ENCODE measurements around the gene TNRC6A. TPM values are rescaled to one million over a fixed set of nuclear protein-coding genes. Genes with fewer than 3 reads are reported as not detected.
A peak's percentile ranks its signal among the peaks of the same experiment; 100 is the strongest.

TNRC6A gene
- total and polyA plus RNA-seq, 10 of the 15 experiments (the other 5 are each of a cell fraction or from before 2014, with no cell fraction given) = 4.6 to 41.3 (median 29.7) TPM

GRCh38 chr16:24736758-24737157 lies 7.3 kb downstream of the TNRC6A start:
- RAD21 ChIA-PET (ENCODE audit: unreplicated experiment) = no interaction called here
- no TSS peak for BruUV-seq (replicated peaks)
- SMC1A ChIA-PET (ENCODE audit: uncharacterized antibody, unreplicated experiment) = interaction anchor here (1.0 kb wide), 2 partner anchors 12 to 32 kb away, joined by 3 read pairs; no protein-coding TSS in a partner anchor
- H4K20me1 ChIP-seq (ENCODE audit: control insufficient read depth, insufficient read depth) = no peaks in the 10 kb centered on the region; the same call in 1 of the 2 replicates
- intact Hi-C loops (cut with micrococcal nuclease; ENCODE audit: unreplicated experiment) = no loop called here
- peaks cover 43% of the 10 kb centered on the region for H3K4me1 ChIP-seq (ENCODE audit: control insufficient read depth, insufficient read depth, low read length)
- no peaks in the 10 kb centered on the region for H3K9me3 ChIP-seq (replicated peaks; ENCODE audit: control insufficient read depth, insufficient read depth, low read length)
- H3K4me2 ChIP-seq (ENCODE audit: control insufficient read depth, insufficient read depth) = no peak overlapping the region
- no peak overlapping the region for H3K27ac ChIP-seq (ENCODE audit: control insufficient read depth, insufficient read depth)
- in situ Hi-C loops (cut with MboI) = no loop called here
- FAIRE-seq (no peak), ATAC-seq (no peak), DNase-seq (ENCODE audit: low read depth, low spot score) (no peak)
- peaks cover 2 to 10% of the 10 kb centered on the region in 2 experiments; a peak in 3 of 4 replicates for H3K36me3 ChIP-seq (ENCODE audit: control insufficient read depth in 2 of 2, insufficient read depth in 2 of 2, low read length in 1 of 2)
- no peak overlapping the region for H3K4me3 ChIP-seq
- no peaks in the 10 kb centered on the region for H3K27me3 ChIP-seq (replicated peaks in 1 of 2; ENCODE audit: control insufficient read depth in 2 of 2, insufficient read depth in 2 of 2, low read length in 1 of 2)
- no peak overlapping the region for H3K9ac ChIP-seq (ENCODE audit: control insufficient read depth, insufficient read depth, low read length)
- peaks cover 90% of the 10 kb centered on the region for H3K79me2 ChIP-seq (ENCODE audit: control insufficient read depth, insufficient read depth, low read length)
- CTCF ChIA-PET = interaction anchor here (1.8 kb wide), 1 partner anchor 18 kb away, joined by 4 read pairs; no protein-coding TSS in a partner anchor
- POLR2A ChIA-PET = no interaction called here
- WGBS (ENCODE audit: insufficient coverage, insufficient replicate concordance, low lambda C conversion rate, missing lambda C conversion rate) = 82% methylated on average over 5 of the region's 5 CpGs
- TF ChIP-seq ZSCAN29 (IDR thresholded peaks at IDR 0.05) (no peak), RELA (IDR thresholded peaks at IDR 0.05; ENCODE audit: borderline replicate concordance, partially characterized antibody) (no peak), RAD51 (IDR thresholded peaks at IDR 0.05) (no peak), CREB1 (IDR thresholded peaks at IDR 0.05; ENCODE audit: low read depth) (no peak)
- no peak overlapping the region for H2AFZ ChIP-seq (ENCODE audit: control insufficient read depth, low read depth, low read length)

DNA sequence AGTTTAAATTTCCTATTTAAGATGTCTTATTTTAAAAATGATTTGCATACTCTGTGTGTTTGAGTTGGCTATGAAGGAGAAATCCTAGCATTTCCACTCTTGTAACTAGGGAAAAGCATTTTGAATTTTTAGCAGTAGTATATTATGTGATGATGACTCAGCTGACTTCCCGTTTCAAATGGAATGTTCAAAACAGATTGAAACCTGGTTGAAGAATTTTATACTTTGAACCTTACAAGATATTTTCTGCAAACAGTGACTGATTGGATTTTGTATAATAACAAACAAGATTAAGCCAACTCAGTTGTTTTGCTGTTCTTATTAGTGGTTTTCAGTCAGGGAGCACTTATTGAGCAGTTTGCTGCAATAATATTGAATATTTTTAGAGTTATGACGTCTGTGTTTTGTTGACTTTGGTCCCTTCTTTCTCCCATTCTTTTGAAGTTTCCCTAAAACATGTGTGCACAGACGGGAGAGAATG lies 8.0 kb downstream of the TNRC6A start:
- H4K20me1 ChIP-seq (ENCODE audit: control insufficient read depth, insufficient read depth) = no peaks in the 10 kb centered on the region; the same call in 1 of the 2 replicates
- DNase-seq (ENCODE audit: low read depth, low spot score) (no peak), ATAC-seq (no peak), FAIRE-seq (no peak)
- ChIA-PET SMC1A (ENCODE audit: uncharacterized antibody, unreplicated experiment) (interaction anchor here (1.0 kb wide), 3 partner anchors 10 to 31 kb away, joined by 3 read pairs; no protein-coding TSS in a partner anchor), CTCF (interaction anchor here (0.6 to 1.8 kb wide), 2 partner anchors 17 to 24 kb away, joined by 4 read pairs; no protein-coding TSS in a partner anchor), POLR2A (interaction anchor here (0.6 kb wide), 1 partner anchor 323 kb away, joined by 5 read pairs; no protein-coding TSS in a partner anchor), RAD21 (ENCODE audit: unreplicated experiment) (no interaction called here)
- 33% methylated on average over 3 of the region's 3 CpGs for WGBS (ENCODE audit: insufficient coverage, insufficient replicate concordance, low lambda C conversion rate, missing lambda C conversion rate)
- peak overlapping the region; percentile 41; the same call in 1 of the 2 replicates for H3K4me2 ChIP-seq (ENCODE audit: control insufficient read depth, insufficient read depth)
- 0 out of 2 replicates have a peak overlapping the region, but pooled peaks have one; percentile 3 for H3K4me3 ChIP-seq
- intact Hi-C loops (cut with micrococcal nuclease; ENCODE audit: unreplicated experiment) = no loop called here
- peaks cover 2 to 11% of the 10 kb centered on the region in 2 experiments; a peak in 3 of 4 replicates for H3K36me3 ChIP-seq (ENCODE audit: control insufficient read depth in 2 of 2, insufficient read depth in 2 of 2, low read length in 1 of 2)
- H2AFZ ChIP-seq (ENCODE audit: control insufficient read depth, low read depth, low read length) = no peak overlapping the region
- H3K79me2 ChIP-seq (ENCODE audit: control insufficient read depth, insufficient read depth, low read length) = peaks cover 91% of the 10 kb centered on the region
- peaks cover 38% of the 10 kb centered on the region for H3K4me1 ChIP-seq (ENCODE audit: control insufficient read depth, insufficient read depth, low read length)
- H3K9ac ChIP-seq (ENCODE audit: control insufficient read depth, insufficient read depth, low read length) = 0 out of 2 replicates have a peak overlapping the region, but pooled peaks have one; percentile 14
- in situ Hi-C loops (cut with MboI) = no loop called here
- H3K27me3 ChIP-seq (replicated peaks in 1 of 2; ENCODE audit: control insufficient read depth in 2 of 2, insufficient read depth in 2 of 2, low read length in 1 of 2) = no peaks in the 10 kb centered on the region
- no peak overlapping the region for H3K27ac ChIP-seq (ENCODE audit: control insufficient read depth, insufficient read depth)
- H3K9me3 ChIP-seq (replicated peaks; ENCODE audit: control insufficient read depth, insufficient read depth, low read length) = no peaks in the 10 kb centered on the region
- BruUV-seq (replicated peaks) = no TSS peak
- no peak for TF ChIP-seq TCF3 (IDR thresholded peaks at IDR 0.05; ENCODE audit: borderline replicate concordance, insufficient read depth, low read depth, low read length)
- no peak for TF ChIP-seq ZNF274 (IDR thresholded peaks at IDR 0.05; ENCODE audit: insufficient read depth, insufficient read length)
- TF ChIP-seq ASH2L (IDR thresholded peaks at IDR 0.05; ENCODE audit: borderline replicate concordance, low read depth) = no peak
- TF ChIP-seq, protein P1, sequence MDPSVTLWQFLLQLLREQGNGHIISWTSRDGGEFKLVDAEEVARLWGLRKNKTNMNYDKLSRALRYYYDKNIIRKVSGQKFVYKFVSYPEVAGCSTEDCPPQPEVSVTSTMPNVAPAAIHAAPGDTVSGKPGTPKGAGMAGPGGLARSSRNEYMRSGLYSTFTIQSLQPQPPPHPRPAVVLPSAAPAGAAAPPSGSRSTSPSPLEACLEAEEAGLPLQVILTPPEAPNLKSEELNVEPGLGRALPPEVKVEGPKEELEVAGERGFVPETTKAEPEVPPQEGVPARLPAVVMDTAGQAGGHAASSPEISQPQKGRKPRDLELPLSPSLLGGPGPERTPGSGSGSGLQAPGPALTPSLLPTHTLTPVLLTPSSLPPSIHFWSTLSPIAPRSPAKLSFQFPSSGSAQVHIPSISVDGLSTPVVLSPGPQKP (IDR thresholded peaks at IDR 0.05; ENCODE audit: low read depth, low read length) = no peak
- no peak for TF ChIP-seq ETV6 (conservative IDR thresholded peaks at IDR 0.05 in 1 of 2, IDR thresholded peaks at IDR 0.05 in 1 of 2; ENCODE audit: borderline replicate concordance in 1 of 2, low read depth in 1 of 2)
- no peak for TF ChIP-seq ESRRA (IDR thresholded peaks at IDR 0.05; ENCODE audit: low read length)
- no peak for TF ChIP-seq TAF1 (IDR thresholded peaks at IDR 0.05; ENCODE audit: borderline replicate concordance, low read depth, low read length)
- TF ChIP-seq MTA2 (IDR thresholded peaks at IDR 0.05; ENCODE audit: low read depth) = no peak
- TF ChIP-seq CHD1 (IDR thresholded peaks at IDR 0.05; ENCODE audit: low read depth, low read length) = no peak
- TF ChIP-seq, protein P2, sequence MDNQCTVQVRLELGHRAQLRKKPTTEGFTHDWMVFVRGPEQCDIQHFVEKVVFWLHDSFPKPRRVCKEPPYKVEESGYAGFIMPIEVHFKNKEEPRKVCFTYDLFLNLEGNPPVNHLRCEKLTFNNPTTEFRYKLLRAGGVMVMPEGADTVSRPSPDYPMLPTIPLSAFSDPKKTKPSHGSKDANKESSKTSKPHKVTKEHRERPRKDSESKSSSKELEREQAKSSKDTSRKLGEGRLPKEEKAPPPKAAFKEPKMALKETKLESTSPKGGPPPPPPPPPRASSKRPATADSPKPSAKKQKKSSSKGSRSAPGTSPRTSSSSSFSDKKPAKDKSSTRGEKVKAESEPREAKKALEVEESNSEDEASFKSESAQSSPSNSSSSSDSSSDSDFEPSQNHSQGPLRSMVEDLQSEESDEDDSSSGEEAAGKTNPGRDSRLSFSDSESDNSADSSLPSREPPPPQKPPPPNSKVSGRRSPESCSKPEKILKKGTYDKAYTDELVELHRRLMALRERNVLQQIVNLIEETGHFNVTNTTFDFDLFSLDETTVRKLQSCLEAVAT (IDR thresholded peaks at IDR 0.05) = no peak
- TF ChIP-seq SP1 (IDR thresholded peaks at IDR 0.05; ENCODE audit: low read depth, low read length) = no peak
- TF ChIP-seq SREBF2 (IDR thresholded peaks at IDR 0.05; ENCODE audit: low read length) = no peak
